ENCODE measurements around the gene EMB.

The EMB gene

GRCh38 chr5:50359187-50359586, 81.9 kb downstream of the EMB start:
- no peak overlapping the region for H3K4me3 ChIP-seq (ENCODE audit: low read depth, low read length)
- TF ChIP-seq CTCF (IDR thresholded peaks at IDR 0.05; ENCODE audit: low read depth, low read length) = no peak
- in situ Hi-C loops (cut with HindIII; ENCODE audit: low sequenced_read_pairs) = no loop called here
- no peak for DNase-seq (ENCODE audit: low read depth, low spot score)

- TF ChIP-seq CTCF (IDR thresholded peaks at IDR 0.05; ENCODE audit: low read depth, low read length) = no peak
- DNase-seq (ENCODE audit: low read depth, low spot score) = no peak
- in situ Hi-C loops (cut with HindIII; ENCODE audit: low sequenced_read_pairs) = no loop called here
- no peak overlapping the region for H3K4me3 ChIP-seq (ENCODE audit: low read depth, low read length)
These were observed 88.7 kb downstream of the EMB start for GRCh38 chr5:50352382-50352781.

All from astrocyte of the spinal cord (primary cell).